ENCODE results near the gene HOXA2.
A peak's percentile ranks its signal among the peaks of the same experiment; 100 is the strongest.

HOXA2 gene

GRCh38 chr7:27124902-27125689 is 22.6 kb upstream of the HOXA2 start:
- no peak for DNase-seq (ENCODE audit: low spot score)

DNA sequence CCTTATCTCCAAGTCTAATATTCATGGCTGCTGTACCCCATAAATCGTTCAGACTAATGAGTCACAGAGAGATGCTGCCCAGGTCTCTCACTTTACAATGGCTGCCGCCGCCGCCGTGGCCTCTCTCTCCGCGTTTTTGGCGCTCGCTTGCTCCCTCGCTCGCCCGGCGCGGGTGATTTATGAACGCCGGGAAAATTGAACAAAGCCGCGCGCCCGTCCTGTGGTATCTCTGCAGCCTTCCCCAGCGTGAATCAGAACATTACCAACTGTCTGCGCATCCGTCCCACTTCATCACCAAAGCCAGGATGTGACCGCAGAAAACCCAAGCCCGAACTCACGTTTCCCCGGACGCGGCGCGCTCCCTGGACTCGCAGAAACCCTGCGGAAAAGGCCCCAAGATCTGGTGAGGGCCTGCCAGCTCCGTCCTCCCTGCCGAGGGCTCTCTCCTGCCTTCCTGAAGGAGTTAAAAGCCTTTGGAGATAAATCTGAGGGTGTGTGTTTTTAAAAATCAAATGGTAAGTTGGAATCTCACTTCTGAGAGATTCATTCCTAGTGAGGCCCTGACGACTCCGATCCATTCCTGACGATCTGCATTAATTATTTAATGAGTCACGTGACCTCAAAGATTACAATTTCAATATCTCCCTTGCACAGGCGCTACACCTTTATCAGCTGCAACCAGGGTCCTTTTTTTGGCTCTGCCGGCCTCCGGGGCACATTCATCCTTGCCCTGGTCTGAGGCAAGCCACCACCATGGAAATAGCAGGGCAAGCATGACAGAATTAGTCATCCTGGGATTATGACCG is 21.8 kb upstream of the HOXA2 start:
- no peak for DNase-seq (ENCODE audit: low spot score)

DNA sequence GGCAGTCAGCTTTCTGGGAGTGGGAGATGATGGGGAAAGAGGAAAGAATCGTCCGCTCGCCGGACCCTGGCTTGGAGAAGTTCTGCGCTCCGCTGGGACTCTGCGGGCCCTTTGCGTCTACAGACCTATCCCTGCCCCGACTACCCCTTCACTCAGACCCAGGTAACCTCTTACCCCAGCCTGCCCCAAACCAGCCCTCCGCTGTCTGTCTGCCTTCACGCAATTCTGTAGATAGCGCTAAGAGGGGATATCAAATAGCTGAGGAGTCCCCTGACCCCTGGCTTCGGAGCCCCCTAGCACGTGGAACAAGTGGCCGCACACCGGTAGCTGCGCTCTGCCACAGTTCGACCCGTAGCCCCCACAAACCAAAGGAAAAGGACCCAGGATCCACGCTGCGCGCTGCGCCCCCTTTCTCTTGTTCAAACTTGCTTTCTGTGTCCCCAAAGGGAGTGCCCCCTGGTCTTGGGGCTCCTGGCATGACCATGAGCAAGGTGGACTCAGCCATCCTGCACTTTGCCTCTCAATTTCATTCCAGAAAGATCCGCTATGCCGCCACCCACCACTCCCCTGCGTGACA is 21.1 kb upstream of the HOXA2 start:
- DNase-seq (ENCODE audit: low spot score), result no peak

DNA sequence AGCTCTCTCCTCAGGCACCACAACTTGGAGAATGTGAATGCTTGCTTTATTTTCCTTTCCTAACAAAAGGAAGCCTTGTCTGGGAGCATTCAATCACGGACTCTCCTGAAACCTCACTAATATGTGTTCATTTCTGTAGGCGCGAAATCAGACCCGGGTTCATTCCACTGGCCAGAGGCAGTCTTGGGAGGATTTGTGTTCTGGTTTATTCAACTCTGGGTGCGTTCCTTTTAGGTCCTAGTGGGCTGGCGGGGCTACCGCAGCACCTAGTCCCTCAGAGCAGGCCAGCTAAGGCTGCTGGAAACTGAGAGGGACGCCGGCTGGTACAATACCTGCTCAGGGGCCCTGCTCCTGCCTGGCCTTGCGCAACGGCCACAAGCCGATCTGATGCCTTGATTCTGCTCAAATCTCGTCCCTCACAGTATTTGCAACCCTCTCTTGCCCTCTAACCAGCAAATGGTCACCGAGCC is 20.6 kb upstream of the HOXA2 start:
- no peak for DNase-seq (ENCODE audit: low spot score)

- peak; percentile 73 for DNase-seq (ENCODE audit: low spot score)
Measured at GRCh38 chr7:27122077-27122910, 19.8 kb upstream of the HOXA2 start.

GRCh38 chr7:27121684-27122076 is 19.2 kb upstream of the HOXA2 start:
- DNase-seq (ENCODE audit: low spot score), result no peak

- no peak for DNase-seq (ENCODE audit: low spot score)
Measured at GRCh38 chr7:27119412-27119911, 17.0 kb upstream of the HOXA2 start.

- no peak for DNase-seq (ENCODE audit: low spot score)
Measured at GRCh38 chr7:27118580-27118979, 16.1 kb upstream of the HOXA2 start.

- DNase-seq (ENCODE audit: low spot score), result no peak
Measured at GRCh38 chr7:27117887-27118491, 15.5 kb upstream of the HOXA2 start.

DNA sequence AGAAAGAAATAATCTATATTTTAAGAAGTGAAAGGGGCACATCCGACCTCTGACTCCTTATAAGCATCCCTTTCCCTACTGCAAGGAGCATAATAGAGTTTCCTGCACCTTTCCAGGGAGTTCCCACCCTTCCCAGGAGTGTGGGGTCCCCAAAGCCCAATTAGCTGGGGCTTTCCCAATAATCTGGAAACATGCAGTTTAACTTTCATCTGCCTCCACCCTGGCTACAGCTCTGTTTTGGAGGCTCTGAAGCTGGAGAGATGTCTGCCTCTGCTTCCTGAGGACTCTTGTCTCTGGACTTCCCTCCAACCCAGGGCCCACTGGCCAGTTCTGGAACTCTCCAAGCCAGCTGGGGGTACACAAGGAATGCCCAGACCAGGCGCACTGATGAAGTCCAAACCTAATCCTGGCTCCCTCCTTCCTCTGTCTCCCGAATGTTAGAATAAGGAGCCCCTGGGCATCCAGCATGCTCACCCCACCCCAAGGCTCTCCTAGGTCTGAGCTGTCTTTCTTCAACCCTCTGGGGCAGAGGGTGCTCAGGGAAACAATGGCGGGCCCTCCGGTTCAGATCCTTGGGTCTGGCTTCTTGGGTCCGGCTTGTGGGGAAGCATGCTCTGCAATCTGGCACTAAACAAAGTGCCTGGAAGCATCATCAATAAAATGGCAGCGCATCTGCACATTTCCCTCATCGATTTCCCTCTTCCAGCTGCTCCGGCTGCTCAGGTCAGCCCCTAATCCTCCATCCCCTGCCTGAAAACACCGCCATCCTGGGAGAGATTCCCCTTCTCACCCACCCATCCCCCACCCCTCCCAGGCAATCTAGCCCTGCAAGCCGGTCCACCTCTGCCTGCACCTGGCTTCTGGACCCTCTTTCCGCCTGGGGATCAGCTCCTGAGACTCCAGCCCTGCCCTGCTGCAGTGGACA is 14.7 kb upstream of the HOXA2 start:
- DNase-seq (ENCODE audit: low spot score), result no peak

DNA sequence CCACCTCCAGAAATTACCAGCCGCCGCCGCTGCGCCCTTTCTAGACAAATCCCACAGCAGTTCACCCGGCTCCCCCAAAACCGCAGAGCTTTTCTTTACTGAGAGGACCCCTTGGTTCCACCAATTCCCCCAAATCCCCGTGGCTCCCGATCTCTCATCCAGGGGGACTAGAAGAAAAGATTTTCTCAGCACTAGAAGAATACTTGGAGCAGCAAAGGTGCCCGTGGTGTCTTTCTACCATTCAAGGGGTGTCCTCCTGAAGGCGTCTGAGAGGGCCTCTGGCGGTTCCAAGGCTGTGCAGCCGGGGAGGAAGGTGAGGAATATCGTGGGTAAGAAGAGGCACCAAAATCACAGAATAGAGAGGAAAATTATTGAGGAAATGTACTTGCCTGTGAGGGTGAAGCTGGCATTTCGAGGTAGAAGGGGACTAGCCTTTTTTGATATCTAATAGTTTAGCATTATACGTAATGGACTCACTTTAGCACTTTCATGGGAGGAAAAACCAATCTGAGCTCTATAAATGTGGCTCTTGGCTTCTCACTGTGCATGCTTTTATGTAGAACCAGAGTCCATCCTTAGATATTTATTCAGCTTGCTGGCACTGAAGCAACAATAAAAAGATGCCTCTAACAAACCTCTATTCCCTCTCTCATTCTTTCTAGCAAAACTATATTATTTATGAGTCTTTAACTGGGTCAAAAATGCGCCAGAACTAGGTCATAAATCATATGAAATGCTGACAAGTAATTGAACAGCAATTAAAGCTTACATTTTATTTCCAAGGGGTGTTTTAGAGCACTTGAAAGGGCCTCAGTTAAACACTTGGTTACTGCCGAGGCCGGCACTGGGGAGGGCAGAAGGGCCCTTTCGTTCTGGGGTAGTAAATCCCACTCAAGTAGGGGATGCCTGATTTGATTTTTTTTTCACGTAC is 13.8 kb upstream of the HOXA2 start:
- no peak for DNase-seq (ENCODE audit: low spot score)

- peak; percentile 79 for DNase-seq (ENCODE audit: low spot score)
Measured at GRCh38 chr7:27115221-27116026, 12.9 kb upstream of the HOXA2 start.

DNA sequence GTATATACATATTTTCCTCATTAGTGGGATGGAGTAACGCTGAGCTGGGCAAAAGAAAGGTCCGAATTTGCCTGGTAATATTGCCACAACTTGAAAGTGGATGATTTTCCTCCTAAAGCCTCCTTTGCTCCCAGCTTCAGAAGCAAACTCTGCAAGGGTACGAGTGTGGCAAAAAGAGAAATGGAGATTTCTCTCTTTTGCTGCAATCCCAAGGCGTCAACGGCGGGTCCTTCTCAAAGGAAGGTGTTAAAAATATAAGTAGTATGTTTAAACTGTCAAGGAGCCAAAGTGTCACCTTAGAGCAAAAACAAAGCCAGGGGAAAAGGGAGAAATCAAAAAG is 12.4 kb upstream of the HOXA2 start:
- DNase-seq (ENCODE audit: low spot score), result no peak

- peak; percentile 71 for DNase-seq (ENCODE audit: low spot score)
Measured at GRCh38 chr7:27113991-27114769, 11.7 kb upstream of the HOXA2 start.

DNA sequence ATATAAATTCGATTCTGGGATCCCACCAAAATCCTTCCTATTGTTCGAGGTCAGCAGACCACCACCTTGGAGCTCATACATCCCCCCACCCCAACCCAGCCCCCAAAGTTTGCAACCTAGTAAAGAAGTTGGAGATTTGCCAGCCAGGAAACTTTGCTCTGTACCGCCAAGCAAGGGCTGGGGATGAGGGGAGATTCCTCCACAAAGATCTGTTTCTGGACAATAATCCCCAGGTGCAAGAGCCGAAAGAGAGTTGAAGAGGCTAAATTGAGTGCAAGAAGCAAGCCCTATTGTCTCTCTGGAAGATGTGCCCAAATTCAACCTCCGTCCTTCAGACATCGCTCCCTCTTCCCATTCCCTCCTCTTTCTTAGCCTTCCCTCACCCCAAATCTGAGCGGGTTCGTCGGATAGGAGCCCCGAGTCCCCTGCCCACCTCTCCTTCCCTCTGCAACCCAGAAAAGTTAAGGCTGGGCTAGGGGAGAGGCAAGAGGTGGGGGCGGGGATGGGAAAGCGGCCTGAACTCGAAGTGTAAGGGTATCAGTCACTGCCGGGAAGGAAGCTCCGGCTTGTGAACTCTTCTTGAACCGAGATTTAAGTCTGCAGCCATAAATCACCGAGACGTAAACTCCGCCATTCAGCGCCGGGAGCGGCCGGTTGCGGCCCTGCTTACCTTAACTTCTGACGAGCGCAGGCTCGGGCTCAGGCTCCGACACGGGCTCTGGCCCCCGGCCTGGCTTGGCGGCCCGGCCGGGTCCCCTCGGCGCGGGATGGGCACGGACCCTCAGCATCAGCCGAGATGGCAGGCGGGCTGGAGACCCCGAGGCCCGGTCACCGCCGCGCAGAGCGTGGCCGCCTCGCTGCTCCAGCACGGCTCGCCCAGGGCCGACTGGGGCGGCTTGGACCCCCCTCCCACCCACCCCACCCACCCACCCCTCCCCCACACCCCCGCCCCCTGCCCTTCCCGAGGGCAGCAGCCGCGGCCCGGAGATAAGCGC is 10.8 kb upstream of the HOXA2 start:
- peak; percentile 81 for DNase-seq (ENCODE audit: low spot score)

GRCh38 chr7:27112361-27112760 is 9.9 kb upstream of the HOXA2 start:
- no peak for DNase-seq (ENCODE audit: low spot score)
